Renal cortical epithelial cell (primary cell): ENCODE measurements around the gene ISL2. TPM values are rescaled to one million over a fixed set of nuclear protein-coding genes. Genes with fewer than 3 reads are reported as not detected.
A peak's percentile ranks its signal among the peaks of the same experiment; 100 is the strongest.
"Not testable (repeated sequence)": the region's sequence is repeated elsewhere in the genome, so short reads cannot be mapped to it uniquely, and the experiment has no call there.

Experiments
- DNase-seq: peaks from one replicate; pipeline ENCODE4 v3.0.0-alpha.2; 2011; ENCODE audit warnings: low read depth
- total RNA-seq: library from RNA; depleted of rRNA; stranded (reverse); fragments of >200 nt; gene quantifications from 2 replicates; pipeline ENCODE4 v1.2.3, GENCODE V29; 2014

ISL2 gene
- total RNA-seq, result 0.05 and 0.87 TPM in 2 replicates

DNA sequence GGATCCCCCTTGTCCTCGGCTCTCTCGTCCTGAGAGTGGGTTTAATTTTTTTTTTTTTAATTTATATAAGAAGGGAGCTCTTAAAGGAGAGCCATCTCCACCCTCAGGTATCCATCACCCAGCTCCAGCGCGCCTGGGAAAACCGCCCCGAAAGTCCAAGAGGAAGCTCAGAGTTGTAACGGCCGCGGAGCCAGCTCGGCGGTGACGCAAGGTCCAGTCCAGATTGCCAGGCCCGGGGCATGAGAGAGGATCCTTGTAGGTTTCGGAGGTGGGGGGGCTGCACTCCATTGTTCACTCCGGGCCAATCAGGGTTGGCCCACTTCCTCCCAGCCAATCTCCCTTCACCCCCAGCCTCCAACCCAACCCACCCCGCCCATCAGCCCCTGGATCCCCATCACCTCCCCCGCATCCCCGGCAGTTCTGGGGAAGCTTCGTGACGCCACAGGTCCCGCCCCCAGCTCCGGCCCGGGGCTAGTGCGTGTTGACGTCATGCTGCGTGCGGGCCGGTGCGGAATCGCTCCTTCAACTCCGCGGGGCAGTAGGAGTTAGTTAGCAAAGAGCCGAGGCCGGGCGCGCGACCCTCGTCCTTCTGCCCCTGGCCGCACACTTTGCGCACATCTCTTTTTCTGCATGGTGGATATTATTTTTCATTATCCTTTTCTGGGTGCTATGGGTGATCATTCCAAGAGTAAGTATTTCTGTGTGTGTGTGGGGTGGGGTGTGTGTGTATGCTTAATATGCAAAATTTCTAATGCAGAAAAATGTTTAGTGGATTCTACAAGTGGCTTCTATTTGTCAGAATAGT is at the start of gene ISL2:
ISL2 (plus strand) TSS at position 520 of the 805 bp plus-strand sequence; CDS start at position 631, 111 bp downstream.
- DNase-seq, result no peak

DNA sequence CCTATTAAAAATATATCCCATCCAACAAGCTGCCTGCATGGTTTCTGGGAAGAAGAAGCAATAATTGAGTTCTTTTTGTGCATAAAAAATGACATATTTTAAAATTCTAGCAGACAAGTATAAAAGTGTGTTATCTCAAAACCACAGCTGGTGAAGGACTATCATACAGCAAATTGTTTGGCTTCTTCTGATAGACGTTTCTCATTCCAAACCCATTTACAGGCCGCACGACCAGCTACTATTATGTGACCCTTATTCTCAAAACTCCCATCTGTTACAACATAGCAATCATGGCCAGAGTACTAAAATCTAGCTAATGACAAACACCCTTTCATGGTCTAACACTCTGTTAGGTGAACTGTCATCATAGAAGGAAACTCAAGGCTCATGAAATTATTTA is 47.0 kb upstream of the ISL2 start:
- DNase-seq, result no peak

DNA sequence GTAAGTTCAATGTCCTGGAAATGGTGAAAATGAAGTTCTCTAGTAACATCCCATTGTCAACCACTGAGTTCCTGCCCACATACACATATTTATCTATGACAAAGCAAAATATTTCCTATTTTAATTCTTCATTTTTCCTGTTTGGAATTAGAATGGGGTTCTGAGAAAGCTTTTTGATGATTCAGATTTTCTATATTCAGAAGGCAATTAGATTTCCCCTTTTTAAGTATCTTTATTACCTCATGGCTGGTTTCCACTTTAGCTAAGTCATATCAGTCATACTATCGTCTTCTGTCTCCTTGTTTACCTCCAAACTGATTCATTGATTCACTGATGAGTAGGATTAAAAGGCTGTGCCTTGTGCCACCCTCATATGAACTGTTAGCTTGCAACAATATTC is 43.2 kb upstream of the ISL2 start:
- no peak for DNase-seq

DNA sequence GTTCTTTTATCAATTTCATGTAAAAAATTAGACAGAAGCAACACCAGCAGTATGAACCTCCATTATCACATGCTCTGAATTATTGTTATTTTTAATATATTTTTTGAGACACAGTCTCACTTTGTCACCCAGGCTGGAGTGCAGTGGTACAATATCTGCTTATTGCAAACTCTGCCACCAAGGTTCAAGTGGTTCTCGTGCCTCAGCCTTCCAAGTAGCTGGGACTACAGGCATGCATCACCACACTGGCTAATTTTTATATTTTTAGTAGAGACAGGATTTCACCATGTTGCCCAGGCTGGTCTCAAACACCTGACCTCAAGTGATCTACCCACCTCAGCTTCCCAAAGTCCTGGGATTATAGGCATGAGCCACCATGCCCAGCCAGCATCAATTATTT is 42.1 kb upstream of the ISL2 start:
- DNase-seq, result not testable (repeated sequence)

DNA sequence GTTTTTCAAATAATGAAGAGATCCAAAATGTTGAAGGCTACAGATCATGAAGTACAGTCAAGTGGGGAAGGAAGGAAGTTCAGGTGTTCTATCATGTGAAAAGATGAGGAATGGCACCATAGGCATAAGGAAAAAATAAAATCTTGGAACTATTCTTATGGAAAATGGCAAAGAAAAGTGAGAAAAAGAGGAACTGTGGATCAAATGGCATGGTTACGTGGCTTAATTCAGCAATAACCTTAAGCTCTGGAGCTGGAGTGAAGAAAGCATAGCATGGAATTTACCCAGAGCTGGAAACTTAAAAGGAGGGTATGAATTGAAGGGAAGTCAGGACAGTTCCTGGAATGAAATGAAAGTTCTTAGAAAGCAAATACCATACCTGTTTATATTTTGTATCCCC is 39.7 kb upstream of the ISL2 start:
- DNase-seq, result no peak

DNA sequence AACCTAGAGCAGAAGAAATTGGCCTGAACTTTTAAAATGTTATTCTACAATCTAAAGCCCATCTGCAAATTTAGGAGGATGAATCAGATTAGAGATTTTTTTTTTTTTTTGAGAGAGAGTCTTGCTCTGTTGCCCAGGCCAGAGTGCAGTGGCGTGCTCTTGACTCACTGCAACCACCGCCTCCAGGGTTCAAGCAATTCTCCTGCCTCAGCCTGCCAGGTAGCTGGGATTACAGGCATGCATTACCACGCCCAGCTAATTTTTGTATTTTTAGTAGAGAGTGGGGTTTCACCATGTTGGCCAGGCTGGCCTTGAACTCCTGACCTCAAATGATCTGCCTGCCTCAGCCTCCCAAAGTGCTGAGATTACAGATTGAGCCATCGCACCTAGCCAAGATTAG is 38.6 kb upstream of the ISL2 start:
- DNase-seq, result not testable (repeated sequence)

DNA sequence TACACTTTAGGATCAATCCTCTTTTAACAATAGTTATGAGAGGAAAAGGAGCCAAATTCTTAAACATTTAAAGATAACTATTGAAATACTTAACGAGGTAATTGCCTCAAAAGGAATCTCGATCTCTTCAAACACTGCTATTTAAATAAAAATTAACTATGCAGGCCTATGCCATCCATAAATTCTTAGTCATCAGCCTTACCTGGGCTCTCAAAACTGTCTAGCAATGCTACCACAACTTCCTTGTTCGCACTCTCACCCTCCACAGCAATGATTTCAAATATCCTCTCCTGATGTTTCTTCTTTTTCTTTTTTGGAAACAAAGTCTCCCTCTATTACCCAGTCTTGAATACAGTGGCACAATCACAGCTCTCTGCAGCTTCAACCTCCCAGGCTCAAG is 37.6 kb upstream of the ISL2 start:
- DNase-seq, result peak; percentile 8

DNA sequence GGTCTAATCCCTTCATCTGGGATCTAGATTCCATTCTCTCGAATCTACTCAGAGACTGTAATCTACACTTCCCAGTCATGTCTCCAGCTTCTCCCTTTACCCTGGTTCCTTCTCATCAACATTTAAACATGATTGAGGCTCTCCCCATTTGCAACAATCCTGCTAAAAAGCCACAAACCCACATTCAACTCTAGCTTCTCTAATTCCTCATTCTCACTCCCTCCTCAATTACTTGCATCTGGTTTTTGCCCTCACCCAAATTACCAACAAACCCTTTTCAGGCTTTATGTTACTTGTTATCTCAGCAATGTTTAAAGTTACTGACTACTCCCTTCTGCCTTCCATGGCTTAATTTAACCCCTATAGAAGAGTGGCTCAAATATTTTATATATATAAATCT is 36.8 kb upstream of the ISL2 start:
- DNase-seq, result no peak

DNA sequence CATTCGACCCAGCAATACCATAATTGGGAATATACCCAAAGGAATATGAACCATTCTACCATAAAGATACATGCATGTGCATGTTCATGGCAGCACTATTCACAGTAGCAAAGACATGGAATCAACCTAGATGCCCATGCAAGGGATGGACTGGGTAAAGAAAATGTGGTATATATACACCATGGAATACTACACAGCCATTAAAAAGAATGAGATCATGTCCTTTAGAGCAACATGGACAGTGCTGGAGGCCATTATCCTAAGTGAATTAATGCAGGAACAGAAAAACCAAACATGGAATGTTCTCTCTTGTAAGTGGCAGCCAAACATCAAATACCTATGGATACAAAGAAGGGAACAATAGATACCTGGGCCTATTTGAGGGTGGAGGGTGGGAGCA is 32.7 kb upstream of the ISL2 start:
- no peak for DNase-seq

DNA sequence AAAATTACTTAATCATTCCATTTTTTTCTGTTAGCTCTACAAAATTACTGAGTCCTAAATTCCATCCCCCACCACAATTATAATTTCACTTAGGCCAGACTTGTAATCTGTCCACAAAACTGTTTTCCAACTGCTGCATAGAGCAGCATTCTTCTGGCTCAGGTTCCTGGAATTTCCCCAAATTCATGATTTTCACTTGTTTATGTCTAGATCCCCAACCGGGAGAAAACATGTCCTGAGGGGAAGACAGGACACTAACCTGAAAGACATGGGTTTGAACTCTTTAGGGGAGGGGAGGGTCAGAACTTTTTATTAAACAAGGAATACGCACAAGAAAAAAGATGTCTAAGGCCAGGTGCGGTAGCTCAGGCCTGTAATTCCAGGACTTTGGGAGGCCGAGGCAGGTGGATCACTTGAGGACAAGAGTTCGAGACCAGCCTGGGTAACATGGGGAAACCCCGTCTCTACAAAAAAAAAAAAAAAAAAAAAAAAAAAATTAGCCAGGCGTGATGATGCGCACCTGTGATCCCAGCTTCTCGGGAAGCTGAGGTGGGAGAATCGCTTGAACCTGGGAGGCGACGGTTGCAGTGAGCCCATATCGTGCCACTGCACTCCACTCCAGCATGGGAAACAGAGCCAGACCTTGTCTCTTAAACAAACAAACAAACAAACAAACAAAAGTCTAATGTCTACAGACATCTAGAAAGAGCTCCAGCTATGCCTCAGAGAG is 26.8 kb upstream of the ISL2 start:
- peak; percentile 31 for DNase-seq

DNA sequence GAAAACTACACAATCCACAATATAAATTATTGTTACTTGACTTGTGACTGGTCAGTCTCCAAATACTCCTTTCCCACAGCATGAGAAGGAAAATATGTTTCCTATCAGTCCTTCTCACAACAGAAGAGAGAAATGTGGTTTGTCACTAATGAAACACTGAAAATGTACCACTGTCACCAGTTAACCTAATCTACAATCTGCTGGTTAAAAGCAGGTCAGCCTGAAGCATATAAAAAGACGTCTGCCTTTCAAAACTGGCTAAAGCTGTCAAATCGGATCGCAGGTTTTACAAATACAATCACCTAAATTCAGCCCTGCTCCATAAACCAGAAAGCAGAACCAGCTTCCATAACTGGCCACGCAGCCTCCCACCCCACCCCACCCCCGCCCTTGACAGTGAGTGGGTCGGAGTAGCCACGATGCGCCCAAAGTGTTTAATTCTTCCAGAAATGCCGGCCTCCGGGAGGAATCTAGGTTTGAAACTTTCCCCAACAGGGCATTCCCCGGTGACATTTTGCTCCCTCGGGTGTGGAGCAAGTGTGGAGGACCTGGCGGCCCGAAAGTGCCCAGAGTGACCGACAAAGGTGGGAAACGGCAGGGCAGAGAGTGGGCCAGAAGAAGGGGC is 26.0 kb upstream of the ISL2 start:
- DNase-seq, result no peak

DNA sequence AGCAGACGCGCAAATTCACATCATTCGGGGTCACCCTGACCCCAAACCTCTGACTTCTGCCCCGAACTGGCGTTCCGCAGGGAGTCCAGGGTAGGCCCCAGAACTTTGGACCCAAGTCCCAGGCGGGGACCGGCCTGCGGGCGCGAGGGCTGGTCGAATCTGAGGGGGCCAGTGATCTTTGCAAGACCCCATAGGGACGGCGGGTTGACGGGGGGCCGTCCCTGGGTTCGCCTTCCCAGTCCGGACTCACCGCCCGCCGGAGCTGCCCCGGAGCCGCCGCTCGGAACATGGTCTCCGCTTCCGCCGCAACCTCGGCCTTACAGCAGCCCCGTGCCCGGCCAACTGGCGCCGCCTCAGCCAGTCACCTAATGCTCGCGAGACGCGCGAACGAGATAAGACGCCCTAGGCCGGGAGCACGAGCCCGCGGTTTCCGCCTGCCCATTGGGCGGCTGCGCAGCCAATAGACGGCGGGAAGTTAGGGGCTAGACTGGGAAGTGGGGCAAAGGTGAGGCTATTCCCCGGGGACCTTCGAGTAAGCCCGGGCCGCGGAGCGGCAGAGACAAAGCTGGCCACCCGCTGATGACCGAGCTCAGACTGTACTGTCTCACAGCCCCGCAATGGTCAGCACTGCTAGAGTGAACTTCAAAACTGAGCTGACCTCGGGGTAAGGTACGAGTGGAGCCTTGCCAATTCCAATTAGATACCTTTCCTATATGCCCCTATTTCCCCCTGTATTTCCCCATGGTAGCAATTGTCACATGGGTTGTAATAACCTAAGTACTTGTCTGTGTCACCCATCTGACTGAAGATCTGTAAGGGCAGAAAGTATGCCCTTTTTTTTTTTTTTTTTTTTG is 25.2 kb upstream of the ISL2 start, which contains the start of gene ETFA:
ETFA (minus strand) TSS at position 370 of the 854 bp plus-strand sequence; CDS start at position 289, 81 bp downstream.
- DNase-seq, result peak; percentile 84

DNA sequence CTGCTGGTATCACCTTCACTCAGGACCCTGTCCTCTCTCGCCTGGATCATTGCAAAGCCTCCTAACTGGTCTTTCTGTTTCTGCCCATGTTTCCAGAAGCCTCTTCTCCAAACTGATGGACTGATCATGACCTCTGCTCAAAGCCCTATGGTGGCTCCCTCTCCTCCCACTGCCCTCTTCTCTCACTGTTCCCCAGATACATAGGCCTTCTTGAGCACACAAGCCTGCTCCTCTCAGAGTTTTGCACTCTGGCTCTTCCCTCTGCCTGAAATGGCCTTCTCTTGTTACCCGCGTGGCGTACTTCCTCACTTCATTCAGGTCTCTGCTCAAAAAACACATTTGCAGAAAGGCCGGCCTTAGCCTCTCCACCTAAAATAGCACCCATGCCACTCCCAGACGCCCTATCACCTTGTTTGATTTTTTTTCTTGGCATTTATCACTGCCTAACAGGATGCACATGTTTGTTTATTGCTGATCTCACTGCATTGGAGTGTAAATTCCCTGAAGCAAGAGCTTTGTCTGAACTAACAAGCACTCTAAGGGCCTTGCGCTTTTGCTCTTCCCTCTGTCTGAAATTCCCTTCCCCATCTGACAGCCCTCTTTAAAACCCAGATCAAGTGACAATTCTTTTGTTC is 23.9 kb upstream of the ISL2 start:
- no peak for DNase-seq

DNA sequence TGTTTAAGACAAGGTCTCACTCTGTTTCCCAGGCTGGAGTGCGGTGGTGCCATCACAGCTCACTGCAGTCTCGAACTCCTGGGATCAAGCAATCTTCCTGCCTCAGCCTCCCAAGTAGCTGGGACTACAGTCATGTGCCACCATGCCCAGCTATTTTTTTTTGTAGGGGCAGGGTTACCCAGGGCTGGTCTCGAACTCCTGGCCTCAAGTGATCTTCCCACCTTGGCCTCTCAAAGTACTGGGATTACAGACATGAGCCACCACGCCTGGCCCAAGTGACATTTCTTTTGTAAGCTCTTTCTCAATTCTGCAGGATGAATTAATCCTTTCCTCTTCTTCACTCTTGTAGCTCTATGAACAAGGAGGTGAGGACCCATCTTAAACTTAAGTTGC is 23.4 kb upstream of the ISL2 start:
- not testable (repeated sequence) for DNase-seq

DNA sequence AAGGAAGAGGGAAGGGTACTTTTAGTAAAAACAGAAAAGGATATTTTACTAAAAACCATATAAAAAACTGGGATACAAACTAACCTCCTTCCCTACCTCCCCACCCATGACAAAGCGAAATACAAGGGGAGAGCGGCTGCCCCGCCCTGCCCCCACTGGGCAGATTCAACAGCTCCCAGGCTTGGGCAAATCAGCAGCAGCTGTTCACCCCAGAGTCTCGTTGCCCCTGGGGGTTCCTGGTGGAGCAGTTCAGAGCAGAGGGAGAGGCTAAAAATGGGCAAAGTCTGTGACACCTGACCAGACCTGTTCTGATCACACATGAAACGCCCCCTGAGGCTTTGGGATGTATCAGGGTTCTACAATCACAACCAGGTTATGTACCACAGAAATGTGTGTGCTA is 22.8 kb upstream of the ISL2 start:
- DNase-seq, result no peak

DNA sequence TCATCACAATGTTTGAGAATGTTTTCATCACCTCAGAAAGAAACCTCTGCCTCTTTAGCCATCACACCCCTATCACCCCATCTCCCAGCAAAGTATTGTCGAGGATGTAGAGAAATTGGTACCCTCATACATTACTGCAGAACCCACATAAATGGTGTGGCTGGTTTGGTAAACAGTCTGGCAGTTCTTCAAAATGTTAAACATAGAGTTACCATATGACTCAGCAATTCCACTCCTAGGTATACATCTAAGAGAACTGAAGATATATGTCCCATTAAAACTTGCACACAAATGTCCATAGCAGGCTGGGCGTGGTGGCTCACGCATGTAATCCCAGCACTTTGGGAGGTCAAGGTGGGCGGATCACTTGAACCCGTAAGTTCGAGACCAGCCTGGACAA is 16.6 kb upstream of the ISL2 start:
- no peak for DNase-seq

DNA sequence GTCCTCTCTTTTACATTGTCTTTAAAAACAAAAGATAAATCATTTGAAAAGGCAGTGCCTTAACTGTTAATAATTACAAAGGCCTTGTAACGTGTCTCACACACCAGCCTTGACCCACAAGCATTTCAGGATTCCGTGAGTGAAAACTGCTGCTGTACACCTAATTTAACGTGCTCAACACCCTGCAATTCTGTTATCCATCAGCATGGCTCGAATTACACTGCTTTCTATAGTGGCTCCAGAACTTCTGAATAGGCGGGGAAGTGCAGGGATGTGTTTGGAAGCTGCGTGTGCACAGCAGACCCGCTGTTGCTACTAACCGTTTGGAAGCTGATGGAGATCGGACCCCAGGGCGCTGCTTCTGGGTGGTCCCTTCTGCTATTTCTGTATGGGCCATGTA is 15.4 kb upstream of the ISL2 start:
- no peak for DNase-seq

DNA sequence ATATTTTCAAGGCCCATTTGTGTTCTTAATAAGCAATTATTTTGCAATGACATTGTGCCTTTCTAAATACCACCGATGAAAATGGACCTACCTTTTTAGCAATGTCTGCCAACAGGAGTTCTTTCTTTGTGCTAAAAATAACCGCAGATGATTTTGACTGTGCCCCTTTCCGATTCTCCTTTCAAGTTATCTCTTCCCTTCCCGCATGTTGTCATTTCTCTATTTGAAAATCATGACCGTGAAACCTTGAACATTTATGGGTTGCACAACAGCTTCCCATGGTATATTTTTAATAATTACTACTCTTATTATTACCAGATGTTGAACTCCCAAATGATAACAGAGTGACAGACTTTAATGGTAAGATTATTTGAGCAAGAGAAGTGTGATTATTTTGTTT is 15.0 kb upstream of the ISL2 start:
- DNase-seq, result no peak

DNA sequence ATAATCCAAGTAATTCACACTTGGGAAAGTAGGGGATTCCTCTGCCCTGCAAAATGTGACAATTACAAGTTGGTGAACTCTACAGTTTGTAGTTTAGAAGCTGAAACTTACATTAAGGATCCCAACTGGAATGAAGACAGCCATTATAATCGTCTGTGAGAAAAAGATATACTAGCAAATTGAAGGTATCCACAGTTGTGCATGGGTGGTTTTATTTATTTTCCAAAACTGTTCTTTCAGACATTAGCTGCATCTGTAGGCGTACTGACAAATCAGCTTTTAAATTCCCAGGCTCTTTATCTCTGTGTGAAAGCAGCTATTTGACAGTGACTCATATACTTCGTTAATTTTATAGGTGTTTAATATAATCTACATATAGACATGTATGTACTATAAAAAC is 12.5 kb upstream of the ISL2 start:
- no peak for DNase-seq

DNA sequence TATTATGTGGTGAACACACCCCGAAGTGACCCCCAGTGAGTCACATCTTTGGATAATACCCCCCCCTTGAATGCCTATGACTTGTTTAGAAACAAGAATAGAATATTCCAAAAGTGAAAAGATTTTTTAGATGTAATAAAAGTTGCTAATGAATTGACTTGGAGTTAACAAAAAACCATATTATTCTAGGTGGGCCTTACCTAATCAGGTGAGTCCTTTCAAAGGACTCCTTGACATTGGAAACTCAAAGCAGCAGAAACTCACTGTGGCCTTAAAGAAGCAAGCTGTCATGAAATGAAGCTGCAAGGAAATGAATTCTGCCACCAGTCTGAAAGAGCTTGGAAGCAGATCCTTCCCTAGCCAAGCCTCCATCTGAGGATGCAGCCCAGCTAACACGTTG is 10.9 kb upstream of the ISL2 start:
- no peak for DNase-seq
